Activated effector memory CD4-positive, alpha-beta T cell treated with anti-CD3 and anti-CD28 coated beads, Interleukin-2, amount 50 U/mL, for 16 hours (primary cell): ENCODE measurements around the gene CDCA5.
A peak's percentile ranks its signal among the peaks of the same experiment; 100 is the strongest.

ENCODE experiments used
- DNase-seq: peaks from one replicate; pipeline ENCODE4 v3.0.0-alpha.2; 2020

The CDCA5 gene

DNA sequence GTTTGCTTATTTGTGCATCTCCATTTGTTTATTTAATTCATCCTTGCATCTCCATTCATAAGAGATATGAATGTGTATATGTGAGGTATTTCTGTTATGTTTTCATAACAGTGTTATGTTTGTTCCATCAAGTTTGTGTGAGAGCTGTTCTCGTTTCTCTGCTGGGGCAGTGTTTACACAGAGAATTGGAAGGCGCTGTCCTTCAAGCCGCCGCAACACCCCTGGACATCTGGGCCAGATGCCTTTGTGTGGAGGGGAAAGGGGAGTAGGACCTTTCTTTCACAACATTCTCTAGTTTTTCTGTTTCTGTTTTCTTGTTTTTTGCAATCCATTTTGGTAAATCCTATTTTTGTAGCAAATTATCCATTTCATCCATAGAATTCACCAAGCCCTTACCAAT lies 20.8 kb upstream of the CDCA5 start:
- no peak for DNase-seq

DNA sequence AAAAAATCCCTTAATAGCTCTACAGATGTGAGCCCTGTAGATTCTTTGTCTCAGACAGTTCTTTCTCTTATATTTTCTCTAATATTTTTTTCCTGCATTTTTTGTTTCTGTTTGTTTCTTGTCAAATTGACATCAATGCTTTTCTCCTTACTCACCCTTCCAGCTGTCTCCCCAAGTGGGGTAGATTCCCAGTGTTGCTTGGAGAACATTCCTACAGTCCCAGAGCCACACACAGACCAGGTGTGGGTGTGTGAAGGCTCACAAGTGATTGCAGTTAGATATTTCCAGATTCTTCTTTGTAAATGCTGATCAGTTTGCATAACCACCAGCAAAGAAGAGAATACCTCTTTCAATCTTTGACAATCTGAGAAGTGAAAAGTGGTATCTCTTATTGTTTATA lies 19.6 kb upstream of the CDCA5 start:
- no peak for DNase-seq

DNA sequence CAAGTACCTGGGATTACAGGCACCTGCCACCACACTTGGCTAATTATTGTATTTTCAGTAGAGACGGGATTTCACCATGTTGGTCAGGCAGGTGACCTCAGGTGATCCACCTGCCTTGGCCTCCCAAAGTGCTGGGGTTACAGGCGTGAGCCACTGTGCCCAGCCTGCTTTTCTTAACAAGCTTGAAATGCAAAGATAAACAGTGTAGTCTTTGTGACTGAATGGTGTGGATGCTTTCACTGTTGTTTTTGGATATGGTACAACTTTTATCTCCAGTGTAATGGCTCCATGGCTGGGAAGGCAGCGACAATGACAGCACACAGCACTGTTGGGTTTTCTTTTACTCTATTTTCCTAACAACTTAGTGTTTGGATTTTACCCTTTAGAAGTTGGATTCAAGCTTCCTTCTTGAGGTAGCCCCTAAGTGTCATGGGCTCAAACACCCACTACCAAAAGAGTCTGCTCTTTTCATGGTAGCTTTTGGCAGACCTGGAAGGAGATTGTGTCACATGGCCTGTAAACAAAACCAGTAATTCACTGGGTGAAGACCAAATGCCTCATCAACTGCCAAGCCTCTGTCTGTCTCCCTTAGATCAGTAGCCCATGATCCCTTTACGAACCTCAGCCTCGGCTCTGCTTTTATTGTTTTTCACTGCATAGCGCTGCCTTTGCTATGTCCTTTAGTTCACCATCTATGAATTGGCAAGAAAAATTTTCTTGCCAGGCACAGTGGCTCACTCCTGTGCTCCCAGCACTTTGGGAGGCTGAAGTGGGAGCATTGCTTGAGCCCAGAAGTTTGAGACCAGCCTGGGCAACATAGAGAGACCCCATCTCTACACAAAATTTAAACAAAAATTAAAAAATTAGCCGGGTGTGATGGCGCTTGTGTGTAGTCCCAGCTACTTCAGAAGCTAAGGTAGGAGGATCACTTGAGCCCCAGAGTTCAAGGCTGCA lies 18.6 kb upstream of the CDCA5 start:
- no peak for DNase-seq

DNA sequence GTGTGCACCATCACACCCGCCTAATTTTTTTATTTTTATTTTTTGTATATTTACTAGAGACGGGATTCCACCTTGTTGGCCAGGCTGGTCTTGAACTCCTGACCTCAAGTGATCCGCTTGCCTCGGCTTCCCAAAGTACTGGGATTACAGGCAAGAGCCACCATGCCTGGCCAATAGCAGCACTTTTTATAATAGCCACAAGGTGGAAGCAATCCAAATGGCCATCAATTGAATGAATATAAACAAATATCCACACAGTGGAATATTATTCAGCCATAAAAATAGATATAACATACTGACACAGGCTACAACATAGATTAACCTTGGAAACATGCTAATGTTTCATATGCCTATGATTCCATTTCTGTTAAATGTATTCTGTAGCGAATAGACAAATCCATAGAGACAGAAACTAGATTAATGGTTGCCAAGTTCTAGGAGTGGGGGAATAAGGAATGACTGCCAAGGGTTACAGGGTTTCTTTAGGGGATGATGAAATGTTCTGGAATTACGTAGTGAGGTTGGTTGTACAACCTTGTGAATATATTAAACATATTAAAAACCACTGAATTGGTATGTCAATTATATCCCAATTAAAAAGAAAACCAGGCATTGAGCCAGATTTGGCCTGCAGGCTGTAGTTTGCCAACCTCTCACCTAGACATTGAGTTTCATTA lies 17.0 kb upstream of the CDCA5 start:
- DNase-seq, result no peak

DNA sequence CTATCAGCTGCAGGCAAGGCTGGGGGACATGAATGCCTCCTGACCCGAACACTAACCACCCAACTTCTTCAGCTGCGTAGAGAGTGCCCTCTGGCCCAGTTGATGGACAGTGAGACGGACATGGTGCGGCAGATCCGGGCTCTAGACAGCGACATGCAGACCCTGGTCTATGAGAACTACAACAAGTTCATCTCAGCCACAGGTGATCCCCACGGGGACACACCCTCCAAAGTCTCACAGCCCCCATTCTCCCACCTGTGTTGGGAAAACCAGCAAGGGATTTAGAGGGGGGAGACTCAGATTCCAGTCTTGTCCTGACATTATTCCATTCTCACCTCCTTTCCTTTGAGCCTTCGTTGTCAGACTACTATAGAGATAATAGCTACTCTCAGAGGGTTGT lies 13.1 kb upstream of the CDCA5 start:
- no peak for DNase-seq

DNA sequence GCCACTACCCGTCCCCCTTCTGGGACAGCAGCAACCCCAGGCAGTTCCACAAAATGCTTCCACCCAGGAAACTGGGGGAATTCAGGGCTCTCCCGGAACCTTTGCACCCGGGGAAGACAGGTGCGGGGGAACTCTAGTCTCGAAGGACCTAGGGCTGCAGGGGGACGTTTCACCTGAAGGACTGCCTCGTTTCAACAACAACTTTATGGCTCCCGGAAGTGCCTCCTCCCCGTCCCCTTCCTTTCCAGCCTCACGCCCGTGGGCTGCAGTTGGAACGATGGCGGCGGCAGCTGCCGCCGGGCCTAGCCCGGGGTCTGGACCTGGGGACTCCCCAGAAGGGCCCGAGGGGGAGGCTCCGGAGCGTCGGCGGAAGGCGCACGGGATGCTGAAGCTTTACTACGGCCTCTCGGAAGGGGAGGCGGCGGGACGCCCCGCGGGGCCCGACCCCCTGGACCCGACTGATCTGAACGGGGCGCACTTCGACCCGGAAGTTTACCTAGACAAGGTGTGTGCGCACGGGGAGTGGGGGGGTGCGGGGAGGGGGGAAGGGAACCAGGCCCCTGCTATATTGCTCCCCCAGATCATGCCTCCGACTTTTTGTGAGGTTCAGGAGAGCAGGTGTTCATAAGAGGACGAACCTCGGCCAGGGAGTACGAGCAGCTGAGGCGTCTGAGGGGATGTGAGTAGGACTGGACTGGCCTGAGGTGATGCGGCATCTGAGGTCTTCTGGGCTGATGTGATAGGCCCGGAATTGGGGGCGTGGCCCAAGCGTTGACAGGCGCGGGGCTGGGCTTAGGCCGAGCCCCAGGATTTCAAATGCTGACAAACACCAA lies 12.3 kb upstream of the CDCA5 start, which contains the start of gene VPS51:
Gene VPS51, plus strand, starts transcription at position 241 of the 833 bp plus-strand sequence. Its CDS starts 37 bp downstream, at position 278.
- DNase-seq, result peak; percentile 94

DNA sequence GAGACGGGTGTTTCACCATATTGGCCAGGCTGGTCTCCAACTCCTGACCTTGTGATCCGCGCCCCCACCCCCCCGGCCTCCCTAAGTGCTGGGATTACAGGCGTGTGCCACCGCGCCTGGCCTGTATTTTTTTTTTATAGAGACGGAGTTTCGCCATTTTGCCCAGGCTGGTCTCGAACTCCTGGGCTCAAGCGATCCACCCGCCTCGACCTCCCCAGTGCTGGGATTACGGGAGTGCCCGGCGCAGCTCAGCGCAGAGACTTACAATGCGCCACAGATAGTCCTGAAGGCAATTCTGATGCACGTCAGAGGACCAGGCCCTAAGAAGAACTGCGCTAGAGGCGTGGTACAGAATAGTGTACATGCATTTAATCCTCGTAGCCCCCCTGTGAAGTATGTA lies 11.6 kb upstream of the CDCA5 start:
- DNase-seq, result no peak

DNA sequence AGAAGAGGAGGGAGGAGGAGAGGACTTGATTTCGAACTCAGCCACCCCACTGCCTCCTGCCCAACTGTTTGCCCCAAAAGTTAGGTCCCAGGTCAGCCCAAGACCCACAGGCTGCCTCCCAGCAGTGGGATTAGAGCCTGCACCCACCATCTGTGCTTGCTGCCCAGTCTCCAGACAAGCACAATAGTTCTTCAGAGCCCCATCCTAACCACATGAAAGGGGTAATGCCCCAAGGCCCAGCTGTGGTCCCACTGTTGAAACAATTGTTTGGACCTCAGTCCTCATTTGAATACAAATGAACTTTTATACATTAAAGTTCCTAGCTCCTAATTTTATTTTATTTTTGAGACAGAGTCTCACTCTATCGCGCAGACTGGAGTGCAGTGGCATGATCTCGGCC lies 6.8 kb upstream of the CDCA5 start:
- no peak for DNase-seq

DNA sequence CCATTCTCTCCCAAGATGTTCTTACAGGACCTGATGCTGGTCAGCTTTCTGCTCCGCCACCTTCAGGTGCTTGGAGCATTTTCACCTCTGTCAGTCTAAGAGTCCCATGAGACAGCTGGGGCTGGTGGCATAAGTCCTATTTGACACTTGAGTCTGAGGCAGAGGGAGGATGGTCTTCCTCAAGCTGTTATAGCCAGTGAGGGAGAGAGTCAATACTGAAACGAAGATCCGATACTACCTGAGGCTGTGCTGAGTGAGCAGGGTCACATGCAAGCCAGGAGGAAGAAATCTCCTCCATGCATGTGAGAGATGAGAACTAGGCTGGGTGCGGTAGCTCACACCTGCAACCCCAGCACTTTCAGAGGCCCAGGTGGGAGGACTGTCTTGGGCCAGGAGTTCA lies 5.8 kb upstream of the CDCA5 start:
- no peak for DNase-seq

DNA sequence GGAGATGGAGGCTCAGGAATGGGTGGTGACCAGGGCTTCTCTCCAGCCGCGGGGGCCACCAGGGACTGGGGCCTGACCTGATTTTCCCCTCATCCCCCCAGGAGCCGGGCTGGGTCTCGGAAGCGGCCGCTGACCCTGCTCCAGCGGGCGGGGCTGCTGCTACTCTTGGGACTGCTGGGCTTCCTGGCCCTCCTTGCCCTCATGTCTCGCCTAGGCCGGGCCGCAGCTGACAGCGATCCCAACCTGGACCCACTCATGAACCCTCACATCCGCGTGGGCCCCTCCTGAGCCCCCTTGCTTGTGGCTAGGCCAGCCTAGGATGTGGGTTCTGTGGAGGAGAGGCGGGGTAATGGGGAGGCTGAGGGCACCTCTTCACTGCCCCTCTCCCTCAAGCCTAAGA lies 4.0 kb upstream of the CDCA5 start:
- DNase-seq, result no peak

DNA sequence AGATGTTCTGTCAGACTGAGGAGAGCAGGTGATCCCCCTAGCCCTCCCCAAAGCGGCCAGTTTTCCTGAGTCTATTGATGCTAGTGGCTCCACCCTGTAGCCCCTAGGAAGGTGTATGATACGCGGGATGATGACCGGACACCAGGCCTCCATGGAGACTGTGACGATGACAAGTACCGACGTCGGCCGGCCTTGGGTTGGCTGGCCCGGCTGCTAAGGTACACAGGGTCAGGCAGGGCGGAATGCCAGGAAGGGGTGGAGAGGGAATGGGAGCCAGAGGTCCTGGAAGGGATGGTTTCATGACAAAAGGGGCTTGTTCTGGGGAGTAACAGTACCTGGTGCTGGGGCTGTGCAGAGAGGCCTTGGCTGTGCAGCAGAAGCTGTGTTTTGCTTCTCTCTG lies 3.4 kb upstream of the CDCA5 start:
- DNase-seq, result no peak

DNA sequence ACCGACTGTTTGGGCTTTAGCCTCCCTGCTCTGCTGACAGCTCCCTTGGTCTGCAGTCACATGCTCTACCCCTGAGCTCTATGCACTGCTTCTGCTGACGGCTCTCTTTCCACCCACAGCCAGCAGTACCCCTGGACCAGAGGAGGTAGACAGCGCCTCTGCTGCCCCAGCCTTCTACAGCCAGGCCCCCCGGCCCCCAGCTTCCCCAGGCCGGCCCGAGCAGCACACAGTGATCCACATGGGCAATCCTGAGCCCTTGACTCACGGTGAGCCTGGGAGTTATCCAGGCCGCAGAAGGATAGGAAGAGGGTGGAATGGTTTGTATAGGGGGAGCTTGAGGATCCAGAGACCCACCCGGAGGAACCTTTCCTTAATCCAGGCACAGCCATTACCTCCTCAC lies 3.0 kb upstream of the CDCA5 start:
- DNase-seq, result no peak

DNA sequence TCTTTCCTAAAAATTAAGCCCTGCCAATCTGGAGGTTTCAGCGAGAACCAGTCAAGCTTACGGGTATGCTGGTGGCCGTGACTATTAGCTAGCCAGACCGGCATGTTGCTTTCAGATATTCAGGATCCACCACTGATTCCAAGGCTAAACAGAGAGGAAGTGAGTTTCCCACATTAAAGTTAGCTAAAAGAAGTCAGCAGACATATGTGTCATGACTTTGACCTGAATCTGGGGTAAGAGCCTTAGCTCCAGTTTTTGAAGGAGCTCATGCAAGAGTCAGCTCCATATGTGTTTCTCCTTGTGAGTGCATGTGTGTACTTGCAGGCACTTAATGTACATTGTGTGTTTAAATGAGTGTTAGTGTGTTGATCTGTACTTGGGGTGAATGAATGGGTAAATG lies 1.6 kb upstream of the CDCA5 start:
- no peak for DNase-seq

DNA sequence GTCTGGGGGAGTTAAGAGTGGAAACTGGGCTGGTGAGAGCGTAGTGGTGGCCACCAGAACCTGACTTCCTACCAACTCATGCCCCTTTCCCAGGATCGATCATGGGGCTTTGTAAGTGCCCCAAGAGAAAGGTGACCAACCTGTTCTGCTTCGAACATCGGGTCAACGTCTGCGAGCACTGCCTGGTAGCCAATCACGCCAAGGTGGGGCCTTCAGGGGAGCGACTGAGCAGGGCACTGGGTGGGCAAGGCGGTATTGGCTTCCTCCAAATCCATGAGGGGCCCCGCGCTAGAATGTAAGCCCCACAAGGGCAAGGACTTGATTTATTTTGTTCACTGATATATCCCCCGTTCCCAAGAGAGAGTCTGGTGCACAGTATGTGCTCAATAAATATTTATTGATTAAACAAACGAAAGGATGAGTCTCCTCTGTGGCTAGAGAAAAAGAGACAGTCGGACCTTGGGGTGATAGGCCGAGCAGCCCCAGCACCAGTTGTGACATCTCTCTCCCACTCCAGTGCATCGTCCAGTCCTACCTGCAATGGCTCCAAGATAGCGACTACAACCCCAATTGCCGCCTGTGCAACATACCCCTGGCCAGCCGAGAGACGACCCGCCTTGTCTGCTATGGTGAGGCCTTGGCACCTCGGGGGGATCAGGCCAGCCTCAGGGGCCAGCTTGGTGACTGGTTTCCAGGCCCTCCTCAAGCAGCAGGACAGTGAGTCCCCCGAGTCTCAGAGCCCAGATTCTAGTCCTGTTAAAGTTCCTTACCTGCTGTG lies 947 bp upstream of the CDCA5 start:
- no peak for DNase-seq

DNA sequence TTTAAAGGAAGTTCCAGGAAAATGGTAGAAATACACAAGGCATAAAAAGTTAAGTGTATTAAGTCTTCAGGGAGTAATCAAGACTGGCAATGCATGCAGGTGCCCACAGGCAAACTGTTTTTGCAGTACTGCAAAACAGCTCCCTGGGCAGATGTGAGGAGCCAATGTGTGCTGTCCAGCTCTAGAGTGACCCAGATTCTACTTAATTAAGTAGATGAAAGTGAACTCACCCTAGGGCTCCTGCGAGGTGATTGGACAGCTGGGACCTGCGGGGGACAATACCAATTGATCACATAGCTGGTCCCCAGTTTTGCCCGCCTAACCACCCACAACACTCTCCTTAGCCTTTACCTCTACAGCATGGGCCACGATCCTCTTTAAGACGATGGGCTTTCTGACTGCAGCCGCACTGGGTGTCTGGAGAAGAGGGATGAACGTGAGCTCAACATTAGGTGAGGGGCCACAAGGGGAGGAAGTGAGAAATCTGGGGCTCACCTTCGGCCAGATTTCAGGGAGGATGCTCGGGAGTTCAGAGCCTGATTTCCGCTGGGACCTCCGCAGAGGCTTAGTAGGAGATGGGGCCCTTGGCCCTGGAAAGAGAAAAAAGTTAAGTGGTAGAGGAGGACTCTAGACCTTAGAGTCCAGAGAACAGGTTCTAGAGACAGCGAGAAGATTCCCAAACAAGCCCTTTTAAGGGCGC lies 556 bp downstream of the CDCA5 start:
- DNase-seq, result no peak

DNA sequence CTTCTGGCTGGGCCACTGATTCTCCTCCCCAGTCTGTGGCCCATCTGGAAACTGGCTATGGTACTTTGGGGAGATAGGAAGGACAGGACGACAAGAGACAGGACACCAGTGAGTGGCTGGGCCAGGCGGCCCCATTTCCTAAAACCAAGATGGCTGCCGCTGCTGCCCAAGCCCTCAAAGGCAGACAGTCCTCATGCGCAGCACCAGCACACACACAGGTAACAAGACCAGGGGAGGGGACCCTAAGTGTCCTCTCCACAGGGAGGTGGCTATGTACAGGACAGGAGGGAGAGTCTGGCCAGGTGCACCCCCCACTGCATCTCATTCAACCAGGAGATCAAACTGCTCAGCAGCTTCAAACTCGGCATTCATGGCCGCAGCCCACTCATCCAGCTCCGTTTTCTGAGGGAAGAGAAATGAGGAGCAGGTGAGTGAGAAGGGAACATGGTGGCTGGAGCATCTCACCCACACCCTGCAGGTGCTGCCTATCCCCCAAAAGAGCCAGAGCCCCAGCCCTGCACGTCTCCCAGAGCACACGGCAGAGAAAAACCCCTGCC lies 5.0 kb downstream of the CDCA5 start:
- no peak for DNase-seq

DNA sequence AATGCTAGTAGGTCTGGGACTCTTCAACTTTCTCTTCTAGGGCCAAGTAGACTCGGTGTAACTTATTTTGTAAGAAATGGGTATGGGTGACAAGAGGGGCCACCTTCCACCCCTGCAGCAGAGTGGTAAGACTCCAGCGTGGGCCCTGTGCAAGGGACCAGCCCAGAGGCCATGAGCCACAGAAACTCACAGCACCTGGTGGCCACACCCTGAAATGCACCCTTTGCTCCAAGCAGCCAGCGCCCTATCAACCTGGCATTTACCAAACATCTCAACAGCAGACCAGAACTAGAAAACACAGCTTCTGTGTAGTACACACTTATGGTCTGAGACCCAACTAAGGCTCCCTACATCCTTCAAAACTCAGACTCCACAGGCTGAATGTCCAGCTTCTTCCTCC lies 5.7 kb downstream of the CDCA5 start:
- peak; percentile 89 for DNase-seq

DNA sequence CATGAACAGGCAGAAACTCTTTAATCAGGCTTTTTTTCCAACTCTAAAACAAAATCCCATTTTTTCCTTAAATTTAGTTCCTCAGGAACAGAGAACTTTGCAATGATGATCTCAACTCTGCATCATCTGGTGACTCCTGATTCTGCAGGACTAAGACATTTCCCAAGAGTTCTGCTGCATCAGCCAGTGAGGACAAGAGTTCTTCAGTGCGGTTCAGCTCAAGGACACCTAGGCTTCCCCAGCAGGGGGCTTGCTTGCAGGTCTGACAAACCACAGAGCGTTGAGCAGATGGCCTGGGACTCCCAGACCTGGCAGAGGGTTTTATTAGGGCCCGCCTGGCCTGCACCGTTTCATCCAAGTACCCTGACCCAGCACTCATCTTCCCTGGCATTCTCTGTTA lies 6.4 kb downstream of the CDCA5 start:
- no peak for DNase-seq

DNA sequence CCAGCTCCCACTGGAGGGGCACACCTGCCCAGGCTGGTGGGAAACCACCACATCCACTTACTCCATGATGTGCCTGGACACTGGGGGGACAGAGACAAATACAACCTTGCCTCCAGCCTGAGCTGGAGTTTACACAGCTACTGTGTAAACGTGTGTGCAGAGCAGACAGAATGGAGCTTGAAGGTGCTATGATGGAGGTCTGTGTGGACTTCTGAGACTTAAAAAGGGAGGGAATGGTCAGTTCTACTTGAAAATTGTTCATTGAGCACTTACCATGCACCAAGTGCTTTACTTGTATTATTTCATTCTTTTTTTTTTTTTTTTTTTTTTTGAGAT lies 11.2 kb downstream of the CDCA5 start:
- no peak for DNase-seq

DNA sequence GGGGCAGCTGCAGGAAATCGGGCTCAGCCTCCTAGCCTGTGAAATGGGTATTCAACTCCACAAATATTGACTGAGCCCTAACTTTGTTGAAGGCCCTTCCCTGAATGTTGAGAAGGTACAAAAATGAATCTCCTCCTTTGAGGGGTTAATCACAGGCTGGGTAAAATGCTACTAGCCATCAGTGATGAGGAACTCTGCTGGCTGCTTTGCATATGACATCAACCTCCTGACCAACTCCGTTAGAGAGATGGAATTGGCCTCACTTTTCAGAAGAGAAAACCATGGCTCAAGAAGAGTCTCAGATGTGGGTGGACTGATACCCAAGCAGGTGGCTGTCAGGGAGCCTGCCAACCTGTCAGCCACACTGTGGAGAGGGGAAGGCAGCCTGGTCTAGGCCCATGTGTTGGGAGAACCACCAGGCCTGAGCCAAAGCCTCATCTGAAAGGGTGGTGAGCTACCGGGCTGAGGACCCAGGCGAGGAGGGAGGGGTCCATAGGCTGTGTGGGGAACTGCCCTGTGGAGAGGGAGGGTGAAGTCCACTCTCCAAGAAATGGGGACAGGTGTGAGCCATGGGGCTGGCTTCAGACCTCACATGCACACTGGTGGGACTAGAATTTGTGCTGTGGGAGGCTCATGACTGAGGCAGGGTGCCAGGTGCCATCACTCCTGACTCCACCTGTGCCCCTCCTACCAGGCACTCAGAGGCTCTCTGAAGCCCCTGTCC lies 11.8 kb downstream of the CDCA5 start:
- DNase-seq, result no peak

DNA sequence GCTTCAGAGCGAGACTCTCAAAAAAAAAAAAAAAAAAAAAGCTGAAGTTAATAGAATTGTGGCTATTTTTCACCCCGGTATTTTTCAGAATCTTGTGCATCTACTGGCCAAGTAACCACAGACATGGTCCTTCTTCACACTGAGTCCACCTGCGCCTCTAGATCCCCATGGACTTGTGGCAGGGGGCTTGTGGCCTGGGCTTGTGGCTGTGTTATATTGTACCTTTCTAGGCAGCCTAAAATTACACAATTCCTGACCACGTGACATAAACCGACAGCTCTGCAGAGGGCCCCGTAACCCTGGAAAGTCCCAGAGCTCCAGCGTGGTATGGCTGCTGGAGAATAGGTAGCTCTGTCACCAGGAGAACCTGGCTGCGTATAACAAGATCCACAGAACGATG lies 14.6 kb downstream of the CDCA5 start:
- no peak for DNase-seq
